Upper lobe of right lung (tissue), 1 donor: Measurements from ENCODE around the gene DNMT3A. TPM values are rescaled to one million over a fixed set of nuclear protein-coding genes. Genes with fewer than 3 reads are reported as not detected.

Experiments
- ATAC-seq: fragments of 200-7000 bp; cut with Tn5 transposase; one replicate; pipeline ENCODE4 v1.9.1; 2020; ENCODE audit warnings: mild to moderate bottlenecking, moderate library complexity
- DNase-seq: peaks from one replicate; pipeline ENCODE4 v3.0.0-alpha.2; 2020
- H3K27ac ChIP-seq: fragments of 200-600 bp; one replicate; pipeline ENCODE4 v1.8.0; 2022
- H3K27me3 ChIP-seq: fragments of 200-600 bp; one replicate; pipeline ENCODE4 v1.8.0; 2022; ENCODE audit warnings: mild to moderate bottlenecking
- H3K36me3 ChIP-seq: fragments of 200-600 bp; one replicate; pipeline ENCODE4 v1.8.0; 2022
- H3K4me1 ChIP-seq: fragments of 200-600 bp; one replicate; pipeline ENCODE4 v1.8.0; 2022
- H3K4me3 ChIP-seq: fragments of 200-600 bp; one replicate; pipeline ENCODE4 v1.8.0; 2022; ENCODE audit warnings: mild to moderate bottlenecking
- H3K9me3 ChIP-seq: fragments of 200-600 bp; one replicate; pipeline ENCODE4 v1.8.0; 2022
- CTCF ChIP-seq: fragments of 200-600 bp; IDR thresholded peaks from one replicate; pipeline ENCODE4 v1.8.0; 2022; ENCODE audit warnings: antibody characterized with exemption
- intact Hi-C: fragments of 100-400 bp; cut with DNase I; formaldehyde crosslinking; loops from one replicate; pipeline ENCODE4 v1.11.0; 2022
- total RNA-seq: library from RNA; stranded (reverse); fragmentation: NEBNext Ultra II Directional; extraction: Animal tissue kit (Norgen Biotek cat#: 25700); gene quantifications from one replicate; pipeline ENCODE4 v1.2.1, GENCODE V29; 2021
- donor health status: DM: no; HTN: yes; CAD: no; lungs with severe emphysema.

Gene DNMT3A
- total RNA-seq, 1 donor from 2014 or later: 31.3 TPM

- ATAC-seq (no peak), DNase-seq (no peak)
- no peak for TF ChIP-seq CTCF
- Histone ChIP-seq H3K27me3 (no peaks in the 10 kb centered on the region), H3K4me3 (no peak overlapping the region), H3K4me1 (peaks cover 14% of the 10 kb centered on the region), H3K36me3 (peaks cover 39% of the 10 kb centered on the region), H3K27ac (no peak overlapping the region), H3K9me3 (no peaks in the 10 kb centered on the region)
- intact Hi-C loops: no loop called here
These were observed 72.5 kb downstream of the DNMT3A start for GRCh38 chr2:25269233-25269632.

- H3K27me3 ChIP-seq: no peaks in the 10 kb centered on the region
- H3K36me3 ChIP-seq: peaks cover 39% of the 10 kb centered on the region
- no peak for ATAC-seq
- peaks cover 3% of the 10 kb centered on the region for H3K4me1 ChIP-seq
- no peak for DNase-seq
- no peak for TF ChIP-seq CTCF
- H3K9me3 ChIP-seq: no peaks in the 10 kb centered on the region
- intact Hi-C loops: no loop called here
- H3K27ac ChIP-seq: no peak overlapping the region
- H3K4me3 ChIP-seq: no peak overlapping the region
These were observed 73.6 kb downstream of the DNMT3A start for GRCh38 chr2:25268139-25268538.

- intact Hi-C loops: no loop called here
- ATAC-seq (no peak), DNase-seq (no peak)
- H3K4me3 ChIP-seq: no peak overlapping the region
- no peaks in the 10 kb centered on the region for H3K9me3 ChIP-seq
- no peaks in the 10 kb centered on the region for H3K27me3 ChIP-seq
- H3K4me1 ChIP-seq: no peaks in the 10 kb centered on the region
- peaks cover 31% of the 10 kb centered on the region for H3K36me3 ChIP-seq
- H3K27ac ChIP-seq: no peak overlapping the region
- TF ChIP-seq CTCF: no peak
These were observed 75.3 kb downstream of the DNMT3A start for GRCh38 chr2:25266399-25266798.

GRCh38 chr2:25265802-25266201, 75.9 kb downstream of the DNMT3A start:
- H3K27me3 ChIP-seq: no peaks in the 10 kb centered on the region
- peaks cover 25% of the 10 kb centered on the region for H3K36me3 ChIP-seq
- H3K4me3 ChIP-seq: no peak overlapping the region
- intact Hi-C loops: no loop called here
- no peaks in the 10 kb centered on the region for H3K9me3 ChIP-seq
- no peak overlapping the region for H3K27ac ChIP-seq
- no peak for TF ChIP-seq CTCF
- DNase-seq (no peak), ATAC-seq (no peak)
- no peaks in the 10 kb centered on the region for H3K4me1 ChIP-seq

GRCh38 chr2:25265001-25265400, 76.7 kb downstream of the DNMT3A start:
- Histone ChIP-seq H3K36me3 (peaks cover 20% of the 10 kb centered on the region), H3K4me3 (no peak overlapping the region), H3K27ac (no peak overlapping the region), H3K27me3 (no peaks in the 10 kb centered on the region), H3K4me1 (no peaks in the 10 kb centered on the region), H3K9me3 (no peaks in the 10 kb centered on the region)
- intact Hi-C loops: no loop called here
- DNase-seq: no peak
- no peak for TF ChIP-seq CTCF
- ATAC-seq: no peak

- peaks cover 6% of the 10 kb centered on the region for H3K36me3 ChIP-seq
- no peaks in the 10 kb centered on the region for H3K9me3 ChIP-seq
- intact Hi-C loops: no loop called here
- TF ChIP-seq CTCF: no peak
- no peaks in the 10 kb centered on the region for H3K27me3 ChIP-seq
- DNase-seq: no peak
- H3K27ac ChIP-seq: no peak overlapping the region
- H3K4me3 ChIP-seq: no peak overlapping the region
- no peaks in the 10 kb centered on the region for H3K4me1 ChIP-seq
- ATAC-seq: no peak
These were observed 79.4 kb downstream of the DNMT3A start for GRCh38 chr2:25262288-25262687.
